GM12873 (cell line): Measurements from ENCODE around the gene FXN.

Experiments used
- CTCF ChIP-seq: IDR thresholded peaks from 2 replicates; pipeline ENCODE4 v1.5.1; 2012; ENCODE audit warnings: low read depth, mild to moderate bottlenecking, moderate library complexity, low read length, control low read depth; ENCODE audit not compliant: insufficient read depth; ENCODE audit errors: missing control alignments

FXN gene

GRCh38 chr9:69028754-69029153 lies 6.8 kb upstream of the FXN start:
- no peak for TF ChIP-seq CTCF

- no peak for TF ChIP-seq CTCF
These were observed 6.0 kb upstream of the FXN start for GRCh38 chr9:69029535-69029934.

GRCh38 chr9:69030851-69031645 lies 4.5 kb upstream of the FXN start:
- no peak for TF ChIP-seq CTCF

GRCh38 chr9:69034071-69034470 lies 1.5 kb upstream of the FXN start:
- no peak for TF ChIP-seq CTCF

DNA sequence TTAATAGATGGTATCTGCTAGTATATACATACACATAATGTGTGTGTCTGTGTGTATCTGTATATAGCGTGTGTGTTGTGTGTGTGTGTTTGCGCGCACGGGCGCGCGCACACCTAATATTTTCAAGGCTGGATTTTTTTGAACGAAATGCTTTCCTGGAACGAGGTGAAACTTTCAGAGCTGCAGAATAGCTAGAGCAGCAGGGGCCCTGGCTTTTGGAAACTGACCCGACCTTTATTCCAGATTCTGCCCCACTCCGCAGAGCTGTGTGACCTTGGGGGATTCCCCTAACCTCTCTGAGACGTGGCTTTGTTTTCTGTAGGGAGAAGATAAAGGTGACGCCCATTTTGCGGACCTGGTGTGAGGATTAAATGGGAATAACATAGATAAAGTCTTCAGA lies 757 bp downstream of the FXN start:
- TF ChIP-seq CTCF, result no peak

- no peak for TF ChIP-seq CTCF
These were observed 1.2 kb downstream of the FXN start for GRCh38 chr9:69036799-69037198.

DNA sequence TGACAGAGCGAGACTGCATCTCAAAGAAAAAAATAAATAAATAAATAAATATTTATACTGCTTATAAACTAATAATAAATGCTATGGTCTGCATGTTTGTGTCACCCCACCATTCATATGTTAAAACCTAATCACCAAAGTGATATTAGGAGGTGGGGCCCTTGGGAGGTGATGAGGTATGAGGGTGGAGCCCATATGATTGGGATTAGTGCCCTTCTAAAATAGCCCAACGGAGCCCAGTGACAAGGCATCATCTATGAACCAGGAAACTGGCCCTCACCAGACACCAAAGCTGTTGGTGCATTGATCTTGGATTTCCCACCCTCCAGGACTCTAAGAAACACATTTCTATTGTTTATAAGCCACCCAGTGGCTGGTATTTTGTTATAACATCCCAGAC lies 5.1 kb downstream of the FXN start:
- TF ChIP-seq CTCF, result no peak
